HUES64 (cell line): ENCODE measurements around the gene ITGB2.

ENCODE experiments used
- H3K27ac ChIP-seq: 2 replicates; pipeline ENCODE4 v1.7.0; 2013; ENCODE audit warnings: low read depth, low read length, inconsistent platforms
- H3K27me3 ChIP-seq: 2 replicates; pipeline ENCODE4 v1.6.1; 2013; ENCODE audit warnings: mild to moderate bottlenecking, low read length; ENCODE audit not compliant: insufficient read depth
- H3K36me3 ChIP-seq: 2 replicates; pipeline ENCODE4 v1.6.1; 2013; ENCODE audit warnings: mild to moderate bottlenecking, low read length; ENCODE audit not compliant: insufficient read depth
- H3K4me1 ChIP-seq: 2 replicates; pipeline ENCODE4 v1.6.1; 2013; ENCODE audit warnings: mild to moderate bottlenecking, low read length, moderate library complexity; ENCODE audit not compliant: insufficient read depth
- H3K4me3 ChIP-seq: 2 replicates; pipeline ENCODE4 v1.5.1; 2013; ENCODE audit warnings: mild to moderate bottlenecking, low read length, moderate library complexity
- H3K9ac ChIP-seq: 2 replicates; pipeline ENCODE4 v1.6.1; 2013; ENCODE audit warnings: mild to moderate bottlenecking, low read depth, low read length
- H3K9me3 ChIP-seq: 2 replicates; pipeline ENCODE4 v1.6.1; 2013; ENCODE audit warnings: low read depth, low read length; ENCODE audit not compliant: insufficient read depth
- WGBS: fragments of 150-250, 120-280 bp; methylation state at CpG from one replicate; pipeline ENCODE4 v1.1.7; 2013; ENCODE audit warnings: missing lambda C conversion rate; 5-methylcytosine and 5-hydroxymethylcytosine counted together

Gene ITGB2

DNA sequence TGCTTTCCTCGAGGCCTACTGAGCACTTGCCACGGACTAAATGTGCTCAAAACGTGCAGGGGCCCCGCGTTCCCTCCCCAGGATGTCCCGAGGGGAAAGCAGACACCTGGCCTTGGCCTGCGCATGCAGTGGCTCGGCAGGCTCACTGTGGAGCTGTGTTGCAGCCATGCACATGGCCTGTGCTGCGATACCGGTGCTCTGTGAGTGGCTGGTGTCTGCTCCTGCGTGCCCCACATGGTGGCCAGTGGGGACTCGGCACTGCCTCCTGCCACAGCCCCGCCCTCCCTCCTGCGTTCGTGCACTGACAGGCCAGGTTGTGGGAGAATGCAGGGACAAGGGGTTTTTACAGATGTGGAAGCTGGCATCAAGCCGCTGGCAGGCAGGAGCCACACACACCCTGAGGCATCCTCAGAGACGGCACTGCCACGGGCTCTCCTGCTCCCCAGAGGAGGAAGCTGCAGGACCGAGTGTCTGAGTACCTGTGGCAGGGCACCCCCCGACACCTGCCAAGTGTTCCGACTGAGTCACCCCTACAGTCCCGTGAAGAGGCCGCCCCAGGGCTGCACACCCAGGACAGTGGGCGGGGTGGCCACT lies 30.3 kb downstream of the ITGB2 start:
- WGBS, result 86% methylated on average over 24 of the region's 24 CpGs
- H3K4me3 ChIP-seq, result no peak overlapping the region
- no peak overlapping the region for H3K27ac ChIP-seq
- 0 out of 2 replicates have a peak, but pooled peaks cover 2% of the 10 kb centered on the region for H3K27me3 ChIP-seq
- H3K9me3 ChIP-seq, result no peaks in the 10 kb centered on the region
- H3K4me1 ChIP-seq, result no peaks in the 10 kb centered on the region
- no peaks in the 10 kb centered on the region for H3K36me3 ChIP-seq
- H3K9ac ChIP-seq, result no peak overlapping the region

DNA sequence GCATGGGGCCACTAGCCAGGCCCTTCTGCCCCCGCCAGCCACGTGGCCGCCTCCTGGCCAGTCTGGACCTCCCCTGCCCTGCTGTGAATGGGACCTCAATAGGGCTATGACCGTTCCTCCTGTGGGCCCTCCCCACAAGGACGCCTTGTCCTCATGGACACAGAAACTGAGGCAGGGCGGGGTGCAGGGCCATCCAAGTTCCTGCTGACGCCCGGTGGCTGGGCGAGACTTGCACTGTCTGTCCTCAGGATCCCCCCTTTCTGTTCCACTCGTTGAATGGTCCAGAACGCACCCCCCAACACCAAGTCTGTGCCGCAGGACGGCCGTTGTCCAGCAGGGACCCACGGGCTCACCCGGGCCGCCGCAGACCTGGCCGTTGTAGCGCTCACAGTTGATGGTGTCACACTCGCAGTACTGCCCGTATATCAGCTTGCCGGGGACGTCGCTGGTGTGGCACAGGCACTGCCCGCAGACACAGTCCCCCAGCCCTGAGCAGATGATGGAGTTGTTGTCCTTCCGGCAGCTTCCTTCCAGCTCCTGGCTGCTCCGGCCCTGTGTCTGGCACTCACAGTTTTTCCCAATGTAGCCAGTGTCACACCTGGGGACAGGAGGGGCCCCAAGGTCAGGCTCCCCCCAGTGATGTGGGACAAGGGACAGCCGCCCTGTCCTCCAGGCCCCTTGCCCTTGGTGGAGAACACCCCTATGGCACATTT lies 30.9 kb downstream of the ITGB2 start:
- H3K4me3 ChIP-seq, result no peak overlapping the region
- H3K9ac ChIP-seq, result no peak overlapping the region
- H3K27me3 ChIP-seq, result 0 out of 2 replicates have a peak, but pooled peaks cover 2% of the 10 kb centered on the region
- no peaks in the 10 kb centered on the region for H3K4me1 ChIP-seq
- 92% methylated on average over 29 of the region's 29 CpGs for WGBS
- no peaks in the 10 kb centered on the region for H3K9me3 ChIP-seq
- H3K36me3 ChIP-seq, result no peaks in the 10 kb centered on the region
- no peak overlapping the region for H3K27ac ChIP-seq

- H3K36me3 ChIP-seq, result no peaks in the 10 kb centered on the region
Observed at GRCh38 chr21:44888581-44889550, 31.8 kb downstream of the ITGB2 start.

GRCh38 chr21:44887807-44888580 lies 32.7 kb downstream of the ITGB2 start:
- H3K27me3 ChIP-seq, result 0 out of 2 replicates have a peak, but pooled peaks cover 2% of the 10 kb centered on the region
- H3K9ac ChIP-seq, result no peak overlapping the region
- H3K9me3 ChIP-seq, result no peaks in the 10 kb centered on the region
- no peak overlapping the region for H3K27ac ChIP-seq
- H3K4me3 ChIP-seq, result no peak overlapping the region
- H3K4me1 ChIP-seq, result no peaks in the 10 kb centered on the region
- H3K36me3 ChIP-seq, result no peaks in the 10 kb centered on the region
- 91% methylated on average over 24 of the region's 24 CpGs for WGBS

More at GRCh38 chr21:44888581-44889550, 31.8 kb downstream of the ITGB2 start:
- no peak overlapping the region for H3K9ac ChIP-seq
- H3K4me3 ChIP-seq, result no peak overlapping the region
- H3K27me3 ChIP-seq, result 0 out of 2 replicates have a peak, but pooled peaks cover 2% of the 10 kb centered on the region
- no peaks in the 10 kb centered on the region for H3K9me3 ChIP-seq
- 94% methylated on average over 64 of the region's 64 CpGs for WGBS
- H3K27ac ChIP-seq, result no peak overlapping the region
- no peaks in the 10 kb centered on the region for H3K4me1 ChIP-seq

GRCh38 chr21:44887126-44887806 lies 33.4 kb downstream of the ITGB2 start:
- H3K4me1 ChIP-seq, result no peaks in the 10 kb centered on the region

DNA sequence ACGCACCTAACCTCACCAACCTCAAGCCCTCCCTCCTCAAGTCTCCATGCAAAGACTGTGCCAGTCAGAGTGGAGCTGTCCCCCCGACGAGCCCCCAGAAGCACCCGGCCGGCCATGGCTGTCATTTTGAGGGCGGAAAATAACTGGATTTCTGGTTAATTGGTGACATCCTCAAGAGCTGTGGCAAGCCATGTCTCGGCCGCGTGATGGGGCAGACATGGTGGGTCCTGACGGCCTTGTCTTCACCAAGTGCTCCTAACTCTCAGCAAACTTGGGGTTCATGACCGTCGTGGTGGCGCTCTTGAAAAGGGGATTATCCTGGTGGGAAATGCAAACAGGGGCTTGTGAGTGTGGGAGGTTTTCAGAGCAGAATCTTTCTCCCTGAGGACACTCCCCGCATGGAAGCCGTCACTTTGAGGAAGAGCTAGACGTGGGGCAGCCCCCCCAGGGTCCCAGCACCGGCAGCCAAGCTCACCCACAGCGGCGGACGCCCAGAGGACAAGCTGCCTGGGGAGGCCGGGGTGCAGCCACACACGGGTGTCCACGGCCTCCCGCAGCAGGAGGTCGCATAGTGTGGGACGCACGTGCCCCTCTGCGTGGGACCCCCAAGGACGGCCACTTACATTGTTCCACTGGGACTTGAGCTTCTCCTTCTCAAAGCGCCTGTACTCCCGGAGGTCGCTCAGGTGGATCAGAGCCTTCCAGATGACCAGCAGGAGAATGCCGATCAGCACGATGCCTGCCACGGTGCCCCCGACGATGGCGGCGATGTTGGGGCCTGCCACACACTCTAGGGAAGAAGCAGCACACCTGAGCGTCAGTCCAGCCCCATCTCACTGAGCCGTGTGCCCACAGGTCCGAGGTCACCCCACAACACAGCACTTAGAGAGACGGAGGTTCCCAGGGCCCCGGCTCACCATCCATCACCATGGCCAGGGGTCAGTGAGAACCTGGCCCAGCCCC lies 34.3 kb downstream of the ITGB2 start:
- H3K4me3 ChIP-seq, result no peak overlapping the region
- H3K9me3 ChIP-seq, result no peaks in the 10 kb centered on the region
- no peaks in the 10 kb centered on the region for H3K4me1 ChIP-seq
- no peaks in the 10 kb centered on the region for H3K27me3 ChIP-seq
- H3K27ac ChIP-seq, result no peak overlapping the region
- 93% methylated on average over 44 of the region's 44 CpGs for WGBS
- H3K36me3 ChIP-seq, result no peaks in the 10 kb centered on the region
- no peak overlapping the region for H3K9ac ChIP-seq

More at GRCh38 chr21:44887126-44887806, 33.4 kb downstream of the ITGB2 start:
- H3K9ac ChIP-seq, result no peak overlapping the region
- H3K27ac ChIP-seq, result no peak overlapping the region
- H3K27me3 ChIP-seq, result 0 out of 2 replicates have a peak, but pooled peaks cover 2% of the 10 kb centered on the region
- 89% methylated on average over 11 of the region's 11 CpGs for WGBS
- H3K9me3 ChIP-seq, result no peaks in the 10 kb centered on the region
- no peaks in the 10 kb centered on the region for H3K36me3 ChIP-seq
- no peak overlapping the region for H3K4me3 ChIP-seq

- Histone ChIP-seq H3K9ac (no peak overlapping the region), H3K4me3 (no peak overlapping the region), H3K4me1 (no peaks in the 10 kb centered on the region), H3K36me3 (no peaks in the 10 kb centered on the region), H3K27me3 (no peaks in the 10 kb centered on the region), H3K9me3 (no peaks in the 10 kb centered on the region), H3K27ac (no peak overlapping the region)
- WGBS, result 88% methylated on average over 10 of the region's 11 CpGs
Observed at GRCh38 chr21:44885615-44886014, 35.1 kb downstream of the ITGB2 start.

DNA sequence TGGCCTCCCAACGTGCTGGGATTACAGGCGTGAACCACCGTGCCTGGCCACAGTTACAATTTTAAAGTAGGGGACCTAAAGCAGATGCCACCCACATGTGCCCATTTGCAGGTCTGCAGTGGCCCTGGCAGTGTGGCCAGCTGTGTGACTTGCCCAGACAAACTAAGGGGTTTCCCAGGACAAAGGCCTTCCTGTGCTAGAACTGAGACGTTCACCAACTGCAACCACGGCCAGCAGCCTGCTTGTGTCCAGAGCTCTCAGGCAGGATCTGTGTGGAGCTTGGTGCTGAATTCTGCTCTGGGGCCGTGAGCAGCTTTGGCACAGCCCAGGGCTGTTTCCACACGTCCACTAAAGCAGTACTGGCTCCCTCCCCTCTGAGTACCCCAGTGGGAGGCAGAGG lies 36.6 kb downstream of the ITGB2 start:
- Histone ChIP-seq H3K9ac (no peak overlapping the region), H3K4me1 (no peaks in the 10 kb centered on the region), H3K9me3 (no peaks in the 10 kb centered on the region), H3K27ac (no peak overlapping the region), H3K36me3 (no peaks in the 10 kb centered on the region), H3K27me3 (no peaks in the 10 kb centered on the region), H3K4me3 (no peak overlapping the region)
- 86% methylated on average over 7 of the region's 7 CpGs for WGBS

GRCh38 chr21:44883250-44883649 lies 37.4 kb downstream of the ITGB2 start:
- no peak overlapping the region for H3K4me3 ChIP-seq
- H3K9ac ChIP-seq, result no peak overlapping the region
- 93% methylated on average over 11 of the region's 11 CpGs for WGBS
- no peaks in the 10 kb centered on the region for H3K36me3 ChIP-seq
- H3K27me3 ChIP-seq, result no peaks in the 10 kb centered on the region
- no peaks in the 10 kb centered on the region for H3K9me3 ChIP-seq
- H3K4me1 ChIP-seq, result no peaks in the 10 kb centered on the region
- H3K27ac ChIP-seq, result no peak overlapping the region
